Measurements from ENCODE around the gene PDSS2.

DNA sequence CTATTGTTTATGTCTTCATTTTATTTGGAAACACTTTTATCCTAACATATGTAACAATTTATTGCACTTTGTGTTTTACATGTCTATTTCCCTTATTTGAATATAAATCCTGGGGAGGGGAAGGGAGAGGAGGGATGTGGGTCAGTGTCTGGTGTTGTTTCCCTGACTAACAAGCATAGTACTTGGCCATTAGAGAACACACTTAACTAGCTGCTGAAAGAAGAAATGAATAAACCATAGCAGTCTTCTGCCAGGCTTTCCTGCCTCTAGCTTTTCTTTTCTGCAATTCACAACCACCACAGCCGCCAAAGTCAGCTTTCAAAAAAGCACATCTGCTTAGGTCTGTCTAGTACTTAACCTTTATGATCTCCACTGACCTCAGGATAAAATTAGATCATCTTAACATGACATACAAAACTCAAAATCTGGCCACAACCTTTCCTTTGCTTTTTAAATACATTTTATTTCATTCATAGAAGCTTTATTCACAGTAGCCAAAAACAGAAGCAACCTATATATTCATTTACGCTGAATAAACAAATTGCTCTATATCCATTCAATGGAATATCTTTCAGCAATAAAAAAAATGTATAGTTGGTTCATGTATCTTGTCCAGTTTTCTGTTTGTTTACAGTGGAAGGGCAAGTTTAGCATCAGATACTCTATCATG is 16.3 kb downstream of the PDSS2 start:
- TF ChIP-seq POLR2A (IDR thresholded peaks at IDR 0.05) (no peak), CTCF (IDR thresholded peaks at IDR 0.05) (no peak)

All from gastroesophageal sphincter (tissue), 3 donors.